GM18861 (cell line): Measurements from ENCODE around the gene FBXO10.

Experiments used
- ATAC-seq: cut with Tn5 transposase; IDR thresholded peaks from one replicate; pipeline ENCODE4 v1.9.1; 2021; ENCODE audit not compliant: unreplicated experiment

Gene FBXO10

DNA sequence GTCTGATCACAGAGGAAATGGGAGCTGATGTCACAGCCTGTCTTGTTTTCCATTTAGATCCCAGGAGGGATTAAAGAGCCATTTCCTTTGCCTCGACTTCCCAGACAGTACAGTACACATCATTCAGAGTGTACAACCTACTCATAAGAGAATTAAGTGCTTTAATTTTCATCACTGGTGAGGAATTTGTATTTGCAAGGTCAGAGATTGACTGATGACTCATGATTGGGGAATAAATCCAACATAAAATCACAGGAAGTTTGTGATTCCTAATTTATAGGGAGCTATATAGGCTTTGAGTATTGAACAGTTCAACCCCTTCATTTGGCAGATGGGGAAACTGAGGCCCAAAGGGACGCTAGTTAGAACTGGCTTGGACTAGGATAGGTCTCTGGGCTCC, 20.3 kb upstream of the FBXO10 start:
- no peak for ATAC-seq

DNA sequence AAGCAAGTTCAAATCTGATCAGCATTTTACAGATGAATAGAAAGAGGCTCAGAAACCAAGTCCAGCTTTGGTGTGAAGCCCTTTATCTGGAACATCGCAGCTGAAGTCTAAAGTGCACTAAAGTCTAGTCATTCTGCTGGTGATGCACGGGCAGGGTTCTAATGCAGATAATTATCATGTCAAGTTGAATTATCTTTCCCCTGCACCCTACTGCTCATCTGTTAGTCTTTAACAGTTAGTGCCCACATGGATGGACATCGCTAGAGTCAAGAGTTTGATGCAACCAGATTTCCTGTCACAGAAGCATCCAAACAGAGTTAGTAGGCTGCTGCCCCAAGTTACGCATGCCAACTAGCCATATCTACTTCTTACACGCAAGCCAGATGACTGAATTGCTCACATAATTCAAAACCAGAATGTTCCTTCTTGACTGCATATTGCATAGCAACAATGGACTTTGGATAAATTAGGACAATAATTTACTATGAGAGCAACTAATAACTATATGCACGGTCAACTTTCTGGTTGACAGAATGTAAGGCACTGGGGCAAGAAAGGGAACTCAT, 17.8 kb upstream of the FBXO10 start:
- no peak for ATAC-seq

DNA sequence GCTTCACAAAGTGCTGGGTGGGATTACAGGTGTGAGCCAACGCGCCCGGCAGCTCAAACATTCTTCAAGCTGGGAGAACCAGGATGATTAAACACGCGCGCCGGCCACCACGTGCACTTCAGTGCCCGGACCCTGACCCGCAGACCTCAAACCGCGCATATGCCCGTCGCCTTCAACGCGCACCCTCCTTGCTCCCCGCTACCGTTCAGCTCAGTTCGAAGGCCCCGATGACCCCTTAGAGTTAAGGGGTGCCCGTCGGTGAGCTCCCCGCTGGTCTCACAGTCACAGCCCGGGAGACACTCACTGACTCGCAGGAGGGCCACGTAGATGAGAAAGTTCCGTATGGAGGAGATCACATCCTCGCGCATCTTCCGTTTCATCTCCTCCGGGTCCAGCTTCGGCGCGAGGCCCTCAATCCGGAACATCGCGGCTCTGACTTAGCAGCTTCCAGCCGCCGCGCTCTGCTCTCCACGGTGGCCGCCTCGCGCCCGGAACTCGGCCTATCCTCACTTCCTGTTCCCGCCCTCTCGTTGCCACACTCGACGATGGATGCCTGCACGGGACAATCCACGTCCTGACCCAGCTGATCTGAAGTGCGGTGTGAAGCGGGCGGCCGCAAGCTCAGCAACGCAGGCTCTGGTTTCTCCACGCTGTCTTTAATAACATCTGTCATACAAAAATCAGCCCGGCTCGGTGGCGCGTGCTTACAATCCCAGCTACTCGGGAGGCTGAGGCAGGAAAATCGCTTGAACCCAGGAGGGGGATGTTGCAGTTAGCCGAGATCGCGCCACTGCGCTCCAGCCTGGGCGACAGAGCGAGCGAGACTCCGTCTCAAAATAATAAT, 16.1 kb upstream of the FBXO10 start, which contains the start of gene TOMM5:
TOMM5 (minus strand) TSS at position 490 of the 844 bp plus-strand sequence; CDS start at position 425, 65 bp downstream.
- peak; percentile 79 for ATAC-seq

DNA sequence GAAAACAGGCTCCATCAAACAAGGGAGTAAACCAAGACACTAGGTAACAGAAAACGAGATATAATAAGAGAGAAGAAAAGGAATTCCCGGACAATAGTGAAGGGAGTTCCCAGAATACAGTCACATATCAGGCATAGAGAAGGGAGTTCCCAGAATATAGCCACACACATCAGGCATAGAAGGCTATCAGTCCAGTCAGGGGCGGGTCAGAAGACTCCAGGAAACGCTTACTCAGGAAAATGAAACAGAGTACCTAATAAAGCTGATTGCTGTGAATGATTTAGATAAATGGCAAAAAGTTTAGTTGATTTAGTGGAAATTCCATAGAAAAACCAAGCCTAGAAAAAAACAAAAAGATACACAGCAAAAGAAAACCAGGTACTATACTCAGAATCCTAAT, 11.3 kb upstream of the FBXO10 start:
- ATAC-seq, result no peak

DNA sequence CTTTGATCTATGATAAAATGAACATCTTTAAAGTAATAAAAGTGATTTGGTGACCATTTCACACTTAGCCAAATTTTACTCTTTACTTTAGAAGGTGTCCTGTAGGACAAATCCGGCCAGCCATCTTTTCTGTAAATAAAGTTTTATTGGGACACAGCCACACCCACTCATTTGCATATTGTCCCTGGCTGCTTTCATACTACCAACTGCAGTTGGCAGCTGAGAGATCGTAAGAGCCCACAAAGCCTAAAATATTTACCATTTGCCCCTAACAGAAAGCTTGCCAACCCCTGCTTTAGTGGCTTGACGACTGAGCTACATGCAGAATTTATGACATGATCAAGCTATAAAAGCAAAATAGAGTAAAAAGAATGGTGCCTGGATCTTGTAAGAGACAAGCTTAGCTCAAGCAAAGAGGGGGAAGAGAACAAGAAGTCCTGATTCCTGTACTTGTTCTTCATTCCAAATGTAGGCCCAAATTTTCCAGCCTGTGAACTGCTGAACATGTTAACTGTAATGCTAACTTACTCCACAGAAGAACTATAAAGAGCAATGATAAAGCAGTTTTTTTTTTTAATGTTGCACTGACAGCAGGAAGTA, 7.4 kb upstream of the FBXO10 start:
- ATAC-seq, result no peak

GRCh38 chr9:37582548-37583157, 6.5 kb upstream of the FBXO10 start:
- no peak for ATAC-seq

GRCh38 chr9:37575511-37575914, 667 bp downstream of the FBXO10 start:
- ATAC-seq, result peak; percentile 46

GRCh38 chr9:37575001-37575400, 1.2 kb downstream of the FBXO10 start:
- ATAC-seq, result no peak

DNA sequence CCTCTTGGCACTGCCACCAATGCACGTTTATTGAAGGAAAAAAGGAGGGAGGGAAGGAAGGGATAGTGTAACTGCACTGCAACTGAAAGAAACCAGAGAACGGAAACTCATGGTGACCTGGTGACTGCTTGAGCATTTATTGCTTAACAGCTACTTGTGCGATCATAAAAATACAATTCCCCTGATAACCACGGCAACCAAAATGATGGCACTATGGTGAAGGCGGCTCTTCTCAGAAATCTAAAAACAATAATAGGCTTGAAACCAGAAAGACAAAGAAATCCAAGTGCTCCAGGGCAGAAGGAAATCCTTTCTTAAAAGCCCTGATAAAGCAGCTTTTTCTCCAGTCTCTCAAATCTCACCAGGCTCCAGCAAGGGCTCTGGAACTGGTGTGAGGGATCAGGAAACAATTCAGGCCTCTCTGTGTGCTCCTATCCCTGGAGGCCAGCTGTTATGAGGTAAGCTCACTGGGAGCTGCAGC, 1.9 kb downstream of the FBXO10 start:
- no peak for ATAC-seq

DNA sequence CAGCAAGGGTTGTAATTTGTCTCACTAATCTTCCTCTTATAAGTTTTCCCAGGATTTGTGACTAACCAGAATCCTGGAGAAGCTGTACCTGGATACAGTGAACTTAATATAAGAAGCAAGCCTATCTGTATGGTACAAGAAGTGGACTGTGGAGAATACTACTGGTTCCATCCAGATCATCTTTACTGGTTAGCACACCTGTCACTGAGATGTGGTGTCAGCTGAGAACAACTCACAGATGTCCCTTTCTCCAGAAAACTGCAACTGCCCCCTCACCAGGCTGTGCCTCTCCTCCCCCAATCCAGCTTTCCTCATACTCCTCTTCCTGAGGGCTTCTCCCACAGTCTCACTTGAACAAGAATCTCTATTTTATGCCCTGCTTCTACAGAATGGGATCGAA, 4.9 kb downstream of the FBXO10 start:
- ATAC-seq, result no peak

DNA sequence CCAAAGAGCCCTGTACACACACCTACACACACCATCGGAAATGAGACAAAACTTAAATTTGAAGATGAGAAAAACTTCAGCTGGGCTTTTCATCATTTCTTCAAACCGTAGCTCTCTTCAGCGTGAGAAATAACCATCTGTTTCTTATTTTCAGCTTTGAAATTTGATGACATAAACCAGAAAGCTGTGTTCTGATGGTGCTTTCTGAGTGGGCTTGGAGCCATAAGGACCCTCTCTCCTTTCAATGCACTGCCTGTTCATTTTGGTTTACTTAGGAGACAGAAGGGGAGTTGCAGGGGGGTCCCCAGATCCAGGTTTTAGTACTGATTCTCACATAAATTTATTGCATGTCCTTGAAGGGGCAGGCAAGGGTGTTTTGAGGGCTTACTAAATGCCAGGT, 9.5 kb downstream of the FBXO10 start:
- ATAC-seq, result no peak

- ATAC-seq, result peak; percentile 63
Measured at GRCh38 chr9:37565661-37566618, 10.2 kb downstream of the FBXO10 start.

DNA sequence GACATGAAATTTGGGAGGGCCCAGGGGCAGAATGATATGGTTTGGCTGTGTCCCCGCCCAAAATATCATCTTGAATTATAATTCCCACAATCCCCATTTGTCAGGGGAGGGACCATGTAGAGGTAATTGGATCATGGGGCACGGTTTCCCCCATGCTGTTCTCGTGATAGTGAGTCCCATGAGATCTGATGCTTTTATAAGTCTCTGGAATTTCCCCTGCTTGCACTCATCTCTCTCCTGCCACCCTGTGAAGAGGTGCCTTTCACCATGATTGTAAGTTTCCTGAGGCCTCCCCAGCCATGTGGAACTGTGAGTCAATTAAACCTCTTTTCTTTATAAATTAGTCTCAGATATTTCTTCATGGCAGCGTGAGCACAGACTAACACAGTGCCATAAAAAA, 11.3 kb downstream of the FBXO10 start:
- ATAC-seq, result no peak

GRCh38 chr9:37563806-37564513, 12.2 kb downstream of the FBXO10 start:
- no peak for ATAC-seq

GRCh38 chr9:37562826-37563225, 13.4 kb downstream of the FBXO10 start:
- no peak for ATAC-seq

DNA sequence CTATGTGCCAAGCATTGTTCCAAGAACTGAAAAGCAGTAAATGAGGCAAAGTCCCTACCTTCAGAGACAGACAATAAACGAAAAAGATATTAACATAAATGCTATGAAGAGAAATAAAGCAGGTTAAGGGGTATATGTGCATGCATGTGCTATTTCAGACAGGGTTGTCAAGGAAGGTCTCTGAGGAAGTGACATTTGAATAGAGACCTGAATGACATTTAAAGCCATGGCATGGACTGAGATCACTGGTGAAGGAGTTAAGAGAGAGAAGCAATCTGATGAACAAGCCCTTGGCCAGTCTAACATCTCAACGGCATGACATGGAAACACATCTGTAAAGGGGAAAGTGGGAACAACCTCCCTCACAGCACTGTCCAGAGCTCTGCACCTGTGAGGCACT, 14.5 kb downstream of the FBXO10 start:
- no peak for ATAC-seq

- ATAC-seq, result no peak
Measured at GRCh38 chr9:37559855-37560592, 16.2 kb downstream of the FBXO10 start.

- no peak for ATAC-seq
Measured at GRCh38 chr9:37559125-37559524, 17.1 kb downstream of the FBXO10 start.

GRCh38 chr9:37555786-37556185, 20.4 kb downstream of the FBXO10 start:
- ATAC-seq, result no peak
